H1 (cell line): ENCODE data around the gene MALT1. TPM values are rescaled to one million over a fixed set of nuclear protein-coding genes. Genes with fewer than 3 reads are reported as not detected.

ENCODE experiments used
- ASH2L ChIP-seq: fragments of 200-600, 300-600 bp; sonication (generic); IDR thresholded peaks from one replicate; pipeline ENCODE4 v1.7.1; 2017; ENCODE audit warnings: low read length
- FOSL1 ChIP-seq: IDR thresholded peaks from 2 replicates; pipeline ENCODE4 v1.6.1; 2011; ENCODE audit warnings: mild to moderate bottlenecking, low read depth, low read length, moderate library complexity; ENCODE audit not compliant: insufficient read depth
- PHF8 ChIP-seq: fragments of 200-600 bp; sonication (generic); conservative IDR thresholded peaks from 2 replicates; pipeline ENCODE4 v1.7.1; 2012; ENCODE audit warnings: low read depth, mild to moderate bottlenecking, inconsistent platforms, low read length, moderate library complexity
- ZNF274 ChIP-seq: IDR thresholded peaks from 2 replicates; pipeline ENCODE4 v1.7.0; 2012; ENCODE audit warnings: low read length, borderline replicate concordance; ENCODE audit errors: extremely low read depth
- polyA plus RNA-seq, 7 experiments: library from polyadenylated mRNA; depleted of rRNA in 3 of 7; stranded (reverse) in 5 of 7; unstranded in 2 of 7; fragments of >200 nt in 5 of 7; fragments of 200-250 nt in 2 of 7; gene quantifications; 1 replicate in 5 of 7; 2 replicates in 1 of 7; 4 replicates in 1 of 7; pipeline versions ENCODE4 v1.2.1 to v1.2.3, GENCODE V29; 2011 to 2013; ENCODE audit warnings: missing spikeins in 2 of 7, mixed read lengths in 2 of 7
- total RNA-seq: library from RNA; stranded (reverse); fragmentation: NEBNext Ultra II Directional; extraction: Animal tissue kit (Norgen Biotek cat#: 25700); gene quantifications from 2 replicates; pipeline ENCODE4 v1.2.1, GENCODE V29; 2021

The MALT1 gene
- total and polyA plus RNA-seq, 2 of the 8 experiments (the other 6 are each of a cell fraction or from before 2014, with no cell fraction given): 10.7 to 25.9 TPM

DNA sequence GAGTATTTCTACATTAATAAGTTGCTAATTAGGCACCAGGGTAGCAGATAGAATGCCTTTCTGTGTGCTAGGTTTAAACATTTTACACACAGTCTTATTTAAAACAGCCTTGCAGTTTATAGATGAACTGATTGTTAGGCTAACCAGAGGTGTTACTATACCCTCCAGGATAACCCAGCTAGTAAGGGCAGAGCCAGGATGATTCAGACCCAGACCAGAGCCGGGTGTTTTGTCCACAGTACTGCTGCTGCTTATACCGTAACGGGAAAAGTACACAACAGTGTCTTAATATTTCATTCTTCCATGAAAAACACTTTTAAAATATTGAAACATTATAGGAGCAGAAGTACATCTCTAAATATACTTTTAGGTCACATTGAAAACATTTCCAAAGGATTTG lies 82.7 kb downstream of the MALT1 start (continued):
- TF ChIP-seq FOSL1 (no peak), ZNF274 (no peak), PHF8 (no peak), ASH2L (no peak)
